HG03439 (cell line): Measurements from ENCODE around the gene LPAR3.
A peak's percentile ranks its signal among the peaks of the same experiment; 100 is the strongest.

Experiments used
- ATAC-seq: cut with Tn5 transposase; IDR thresholded peaks from one replicate; pipeline ENCODE4 v1.9.1; 2021; ENCODE audit warnings: mild to moderate bottlenecking, moderate library complexity; ENCODE audit not compliant: unreplicated experiment

LPAR3 gene

GRCh38 chr1:84833194-84833593 lies 59.8 kb downstream of the LPAR3 start:
- no peak for ATAC-seq

DNA sequence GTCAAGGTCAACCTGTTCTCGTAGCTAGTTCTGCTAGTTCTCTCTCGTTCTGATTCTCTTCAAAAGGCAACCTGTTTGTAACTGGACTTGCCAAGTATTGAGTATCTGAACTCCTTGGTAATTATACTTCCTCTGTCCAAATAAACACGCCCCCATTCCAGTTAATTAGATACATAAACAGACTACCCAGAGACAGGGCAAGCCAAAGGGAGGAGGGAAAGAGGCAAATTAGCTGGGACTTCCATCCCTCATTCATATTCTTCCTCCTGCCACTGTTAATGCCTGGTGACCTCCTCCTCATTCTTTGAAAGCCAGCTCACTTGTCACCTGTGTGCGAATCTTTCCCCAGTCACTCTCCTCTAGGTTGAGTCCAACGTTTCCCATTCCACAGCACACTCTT lies 62.9 kb downstream of the LPAR3 start:
- no peak for ATAC-seq

DNA sequence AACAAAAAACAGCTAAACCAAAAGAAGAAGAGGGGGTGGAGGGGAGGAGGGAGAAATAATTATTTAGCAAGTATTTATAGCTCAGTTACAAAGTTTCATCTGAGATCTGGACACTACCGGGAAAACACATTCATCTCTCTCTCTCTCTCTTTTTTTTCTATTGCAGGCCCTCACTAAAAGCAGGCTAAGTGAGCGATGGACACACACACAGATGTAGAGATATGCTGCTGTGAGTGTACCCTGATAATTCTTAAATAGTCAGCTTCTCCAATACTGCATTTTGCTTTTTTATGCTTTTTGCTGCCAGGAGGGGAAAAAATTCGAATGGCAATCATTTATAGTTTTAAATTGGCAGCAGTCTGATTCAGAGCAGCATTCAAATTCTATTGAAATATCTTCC lies 65.0 kb downstream of the LPAR3 start:
- ATAC-seq, result no peak

GRCh38 chr1:84827555-84827954 lies 65.5 kb downstream of the LPAR3 start:
- no peak for ATAC-seq

DNA sequence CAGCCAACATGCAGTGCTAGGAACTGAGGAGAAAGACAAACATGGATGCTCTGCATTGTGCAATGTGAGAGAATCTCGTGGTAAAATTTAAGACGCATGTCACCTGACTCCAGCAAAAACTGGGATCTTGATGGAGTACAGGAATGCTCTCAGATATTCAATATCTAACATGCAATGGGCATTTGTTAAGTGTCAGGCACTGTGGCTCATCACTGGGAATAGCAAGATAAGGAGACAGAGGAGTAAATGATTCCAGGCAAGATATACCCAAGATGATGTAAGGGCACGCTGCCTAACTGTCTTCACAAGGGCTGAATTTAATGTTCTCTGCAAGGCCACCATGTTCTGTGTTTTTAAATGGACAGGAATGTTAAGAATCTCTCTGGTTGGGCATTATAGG lies 67.8 kb downstream of the LPAR3 start:
- ATAC-seq, result no peak

DNA sequence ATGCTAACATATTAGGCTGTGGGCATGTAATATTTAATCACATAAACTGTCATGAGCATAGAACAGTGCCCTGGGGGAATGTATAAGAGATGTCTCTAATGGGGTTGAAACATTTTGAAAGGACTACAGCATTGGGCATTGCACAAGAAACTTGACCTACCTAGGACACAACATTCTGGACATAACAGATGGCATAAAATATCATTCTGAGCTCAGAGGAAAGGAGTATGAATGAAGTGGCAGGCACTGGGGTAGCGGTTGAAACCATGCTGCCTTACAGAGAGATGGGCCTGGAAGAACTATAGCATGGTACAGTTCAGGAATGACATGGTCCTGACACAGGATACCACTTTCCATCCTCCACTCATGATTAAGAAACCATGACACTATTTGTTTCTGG lies 69.0 kb downstream of the LPAR3 start:
- ATAC-seq, result no peak

GRCh38 chr1:84823511-84823910 lies 69.5 kb downstream of the LPAR3 start:
- no peak for ATAC-seq

GRCh38 chr1:84810343-84810742 lies 82.7 kb downstream of the LPAR3 start:
- ATAC-seq, result no peak

- ATAC-seq, result no peak
Observed at GRCh38 chr1:84809023-84809422, 84.0 kb downstream of the LPAR3 start.

- no peak for ATAC-seq
Observed at GRCh38 chr1:84803604-84804003, 89.4 kb downstream of the LPAR3 start.

DNA sequence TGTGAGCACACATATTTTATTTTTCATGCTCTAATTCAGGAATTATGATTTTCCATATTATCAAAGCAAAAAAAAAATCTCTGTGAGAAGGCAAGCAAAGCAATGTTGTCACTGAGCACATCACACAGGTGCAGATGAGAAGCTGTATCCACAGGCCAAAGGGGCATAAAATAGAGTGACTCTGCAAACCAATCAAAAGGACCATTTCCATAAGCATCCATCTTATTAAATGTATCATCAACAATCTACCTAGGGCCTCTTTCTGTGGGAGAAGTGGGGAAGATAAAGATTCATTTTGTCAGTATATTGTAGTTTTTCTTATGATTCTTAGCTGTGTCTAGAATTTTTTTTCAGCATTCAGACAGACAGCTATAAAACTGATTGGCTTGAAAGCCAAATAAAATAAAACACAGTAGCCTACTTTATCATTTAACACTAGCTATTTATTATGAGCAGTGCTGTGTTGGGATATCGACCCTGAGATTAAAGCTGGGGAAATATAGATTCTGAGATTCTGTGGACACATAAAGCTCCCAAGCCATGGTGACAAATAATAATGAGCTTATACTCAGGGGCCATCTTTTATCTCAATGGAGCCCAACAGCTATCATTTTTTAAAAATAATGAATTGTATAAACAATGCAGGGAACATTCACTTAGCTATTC lies 90.3 kb downstream of the LPAR3 start:
- ATAC-seq, result no peak

DNA sequence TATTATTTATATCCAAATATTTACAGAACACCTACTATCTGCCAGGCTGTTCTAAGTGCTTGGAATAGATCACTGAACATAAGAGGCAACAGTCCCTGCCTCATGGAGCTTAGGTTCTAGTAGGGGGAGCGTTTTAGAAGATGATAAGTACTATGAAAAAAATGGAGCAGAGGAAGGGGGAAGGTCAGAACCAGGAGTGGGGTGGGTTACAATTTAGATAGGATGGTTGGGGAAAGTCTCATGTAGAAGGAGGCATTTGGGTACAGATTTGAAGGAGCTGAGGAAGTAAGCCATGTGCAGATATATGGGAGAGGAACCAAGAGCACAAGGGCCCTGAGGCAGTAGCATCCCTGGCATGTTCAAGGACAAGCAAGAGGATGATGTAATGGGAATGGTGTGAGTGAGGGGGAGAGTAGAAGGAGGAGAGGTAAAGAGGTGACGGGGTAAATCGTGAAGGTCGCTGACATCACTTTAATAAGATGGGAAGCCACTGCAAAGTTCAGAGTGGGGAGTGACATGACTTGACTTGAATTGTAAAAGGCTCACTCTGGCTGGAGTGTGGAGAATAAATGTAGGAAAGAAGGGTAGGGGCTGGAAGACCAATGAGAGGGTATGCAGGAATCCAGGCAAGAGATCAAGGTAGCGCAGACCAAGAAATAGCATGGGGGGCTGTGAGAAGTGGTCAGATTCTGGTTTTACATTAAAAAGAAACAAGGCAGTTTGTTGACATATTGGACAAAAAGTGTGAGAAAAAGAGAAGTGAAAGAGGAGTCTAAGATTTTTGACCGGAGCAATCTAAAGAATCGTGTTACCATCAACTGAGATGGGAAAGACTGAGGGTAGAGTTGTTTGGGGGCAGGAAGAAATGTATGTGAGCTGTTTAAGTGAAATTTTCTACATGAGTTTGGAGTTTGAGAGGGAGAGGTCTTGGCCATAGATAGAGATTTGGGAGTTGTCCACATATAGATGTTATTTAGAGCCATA lies 92.6 kb downstream of the LPAR3 start:
- ATAC-seq, result no peak

DNA sequence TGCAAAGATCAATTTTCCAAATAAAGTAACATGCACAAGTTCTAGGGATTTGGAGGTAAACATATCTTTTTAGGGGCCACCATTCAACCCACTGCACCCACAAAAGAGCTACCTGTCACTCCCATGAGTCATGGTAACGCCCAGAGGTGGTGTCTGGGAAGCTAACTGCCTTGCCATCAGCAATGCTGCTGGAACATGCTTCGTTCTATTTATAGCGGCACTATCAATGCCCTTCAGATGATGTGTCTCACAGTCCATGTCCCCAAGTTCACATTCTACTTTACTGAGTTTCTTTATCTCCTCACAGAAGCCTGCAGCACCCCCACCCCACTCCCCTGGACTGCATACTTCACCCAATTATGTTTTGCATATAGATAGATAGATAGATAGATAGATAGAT lies 95.4 kb downstream of the LPAR3 start:
- no peak for ATAC-seq

DNA sequence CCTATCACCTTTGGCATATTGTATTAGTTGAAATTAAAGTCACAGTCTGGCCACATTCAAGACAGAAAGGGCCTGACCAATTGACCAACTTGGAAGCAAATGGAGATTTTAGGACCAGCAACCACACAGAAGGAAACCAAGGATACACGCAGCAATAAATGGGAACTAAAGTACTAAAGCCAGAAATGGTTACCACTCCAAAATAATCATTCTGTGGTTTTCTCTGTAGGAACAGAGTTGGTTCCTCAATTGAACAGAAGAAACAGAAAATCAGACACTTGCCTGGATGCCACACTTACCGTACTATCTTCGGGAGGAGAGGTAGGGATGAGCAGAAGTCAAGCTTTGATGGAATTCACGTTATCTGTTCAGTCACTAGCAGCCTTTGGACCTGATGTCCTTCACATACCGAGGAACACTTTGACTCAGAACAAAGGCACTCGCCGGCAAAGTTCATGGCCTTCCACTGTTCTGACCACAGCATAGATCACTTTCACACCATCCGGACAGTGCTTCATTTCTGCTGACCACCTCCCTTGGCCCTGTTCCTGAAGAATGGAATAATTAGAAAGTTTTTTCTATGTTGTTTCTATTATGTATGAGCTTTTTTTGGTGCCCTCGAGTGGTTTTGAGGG lies 96.9 kb downstream of the LPAR3 start:
- ATAC-seq, result no peak

DNA sequence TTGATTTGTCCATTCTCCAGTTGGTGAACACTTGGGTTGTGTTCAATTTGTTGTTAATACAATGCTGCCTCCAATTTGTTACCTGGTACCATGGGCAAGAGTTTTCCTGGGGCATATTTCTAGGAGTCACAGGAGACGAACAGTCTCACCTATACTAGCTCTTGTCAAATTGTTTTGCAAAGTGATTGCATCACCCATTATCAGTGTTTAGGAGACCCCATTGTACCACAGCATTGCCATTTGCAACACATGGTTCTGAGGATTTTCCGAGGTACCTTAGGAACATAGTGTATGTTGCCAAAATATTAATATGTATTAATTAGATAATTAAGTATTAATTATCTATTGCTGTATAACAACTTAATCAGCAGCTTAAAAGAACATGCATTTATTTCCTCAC lies 97.8 kb downstream of the LPAR3 start:
- no peak for ATAC-seq

- no peak for ATAC-seq
Observed at GRCh38 chr1:84792421-84792820, 100.6 kb downstream of the LPAR3 start.

DNA sequence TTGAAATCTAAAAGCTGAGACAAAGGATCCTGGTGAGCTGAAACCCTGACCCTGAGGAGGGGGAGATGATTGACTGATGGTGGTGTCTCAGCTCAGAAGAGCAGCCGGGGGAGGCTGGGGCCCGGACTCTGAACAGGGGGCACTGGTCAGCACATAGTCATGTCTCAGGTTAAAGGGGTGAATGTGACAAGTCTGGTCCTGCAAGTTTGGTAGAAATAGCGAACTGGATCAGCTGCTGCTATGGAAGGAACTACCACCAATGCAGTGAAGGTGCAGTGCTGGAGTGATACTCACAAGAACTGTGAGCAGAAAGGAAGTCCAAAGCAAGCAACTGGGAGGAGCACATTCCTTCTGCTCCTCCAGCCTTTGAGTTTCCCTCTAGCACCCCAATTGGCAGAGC lies 104.0 kb downstream of the LPAR3 start:
- no peak for ATAC-seq

- ATAC-seq, result no peak
Observed at GRCh38 chr1:84785271-84786036, 107.6 kb downstream of the LPAR3 start.

DNA sequence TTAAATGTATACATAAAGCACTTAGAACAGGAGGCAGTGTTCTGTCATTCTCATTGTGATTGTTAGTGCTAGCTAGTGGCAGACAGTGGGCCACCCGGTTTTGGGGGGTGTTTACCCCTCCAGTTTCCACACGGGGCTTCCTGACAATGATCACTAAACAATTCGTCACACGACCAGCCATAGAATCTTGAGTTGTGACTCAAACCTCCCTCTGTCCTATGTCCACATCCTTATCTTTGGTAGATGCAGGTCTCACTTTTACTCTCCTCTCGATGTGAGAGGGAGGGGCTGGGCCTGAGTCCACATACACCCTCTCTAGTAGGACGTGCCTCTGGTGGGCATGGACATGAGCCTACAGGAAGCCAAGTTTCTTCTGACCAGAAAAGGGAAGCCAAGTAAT lies 110.1 kb downstream of the LPAR3 start:
- ATAC-seq, result no peak

DNA sequence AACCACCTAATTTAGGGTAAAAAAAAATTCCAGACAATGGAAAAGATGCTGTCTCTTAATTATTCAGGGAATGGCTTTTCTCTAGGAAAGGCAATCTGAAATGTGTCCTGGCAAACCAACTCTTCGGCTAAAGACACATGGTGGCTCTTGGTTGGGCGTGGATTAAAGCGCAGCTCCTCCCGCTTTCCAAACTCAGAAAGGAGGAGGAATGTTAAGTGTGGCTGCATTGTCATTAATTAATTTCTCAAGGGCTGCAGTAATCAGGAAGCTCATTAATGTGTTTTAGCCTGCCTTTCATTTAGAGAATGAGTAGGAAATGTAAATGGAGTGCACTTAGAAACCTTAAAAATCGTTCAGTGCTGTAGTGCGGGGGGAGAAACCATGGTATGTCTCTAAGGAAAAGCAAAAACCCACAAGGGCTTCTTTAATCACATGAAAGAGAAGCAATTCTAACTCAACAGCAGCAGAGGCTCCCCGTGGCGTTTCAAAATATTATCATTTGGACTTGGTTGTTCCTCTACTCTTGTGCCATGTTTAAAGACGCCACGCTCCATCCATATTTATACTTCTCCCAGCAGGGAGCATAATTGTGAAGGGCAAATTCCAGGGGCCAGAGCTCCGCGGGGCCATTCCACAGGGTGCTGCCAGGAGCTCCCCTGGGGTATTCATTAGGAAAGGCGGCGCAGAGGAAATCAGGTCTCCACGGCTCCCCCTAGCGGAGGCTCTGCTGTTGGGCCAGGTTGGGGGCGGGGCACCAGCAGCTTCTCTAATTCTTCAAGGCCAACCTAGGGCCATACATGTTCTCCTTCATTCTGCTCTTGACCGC lies 110.8 kb downstream of the LPAR3 start:
- peak; percentile 78 for ATAC-seq
